HG03045 (cell line): ENCODE measurements around the gene SOAT1.
"Not testable (repeated sequence)": the region's sequence is repeated elsewhere in the genome, so short reads cannot be mapped to it uniquely, and the experiment has no call there.

Source experiments
- ATAC-seq: cut with Tn5 transposase; IDR thresholded peaks from one replicate; pipeline ENCODE4 v1.9.1; 2021; ENCODE audit warnings: mild to moderate bottlenecking, moderate library complexity; ENCODE audit not compliant: unreplicated experiment

SOAT1 gene

DNA sequence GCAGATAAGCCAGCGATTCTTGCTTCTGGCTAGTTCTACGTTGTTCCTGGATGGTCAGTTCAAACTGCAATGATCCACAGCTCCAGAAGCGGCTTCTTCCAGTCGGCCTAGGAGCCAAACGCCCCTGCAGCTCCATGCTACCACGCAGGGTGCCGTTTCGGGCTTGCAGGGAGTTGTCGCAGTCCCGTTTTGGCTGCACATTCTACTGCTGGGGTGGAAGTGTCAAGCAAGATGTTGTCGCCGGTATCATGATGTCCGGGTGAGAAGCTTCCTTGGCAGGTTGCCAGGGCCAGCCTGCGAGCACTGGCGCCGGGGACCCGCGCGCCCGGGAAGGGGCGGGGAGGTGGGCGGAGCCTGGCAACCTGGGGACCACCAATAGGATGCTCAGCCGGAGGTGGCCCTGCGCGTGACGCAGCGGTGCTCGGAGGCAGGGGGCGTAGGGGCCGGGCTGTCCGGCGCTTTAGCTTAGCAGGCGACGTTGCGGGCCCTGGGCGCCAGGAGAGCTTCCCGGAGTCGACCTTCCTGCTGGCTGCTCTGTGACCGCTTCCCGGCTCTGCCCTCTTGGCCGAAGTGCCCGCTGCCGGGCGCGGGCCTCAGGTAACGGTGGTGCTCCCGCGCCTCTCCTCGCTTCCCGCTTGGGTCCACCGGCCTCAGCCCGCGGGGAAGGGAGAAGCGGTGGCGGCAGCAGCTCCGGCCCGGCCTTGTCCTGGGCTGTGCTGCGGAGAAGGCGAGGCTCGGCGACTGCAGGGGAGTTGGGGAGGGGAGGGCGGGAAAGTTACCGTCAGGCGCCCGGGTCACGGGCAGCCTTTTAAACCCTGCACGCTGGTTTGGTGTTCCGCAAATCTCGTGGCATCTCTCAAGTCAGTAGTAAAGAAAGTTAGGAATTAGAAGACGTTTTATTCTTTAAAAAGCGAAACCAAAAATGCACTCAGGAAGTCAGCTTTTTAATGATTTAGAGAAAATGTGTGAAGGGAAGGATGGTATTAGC, at the start of gene SOAT1:
Gene SOAT1, plus strand, starts transcription at position 458 of the 988 bp plus-strand sequence. CDS start 8,888 bp downstream, outside the sequence.
- peak; percentile 97 for ATAC-seq

DNA sequence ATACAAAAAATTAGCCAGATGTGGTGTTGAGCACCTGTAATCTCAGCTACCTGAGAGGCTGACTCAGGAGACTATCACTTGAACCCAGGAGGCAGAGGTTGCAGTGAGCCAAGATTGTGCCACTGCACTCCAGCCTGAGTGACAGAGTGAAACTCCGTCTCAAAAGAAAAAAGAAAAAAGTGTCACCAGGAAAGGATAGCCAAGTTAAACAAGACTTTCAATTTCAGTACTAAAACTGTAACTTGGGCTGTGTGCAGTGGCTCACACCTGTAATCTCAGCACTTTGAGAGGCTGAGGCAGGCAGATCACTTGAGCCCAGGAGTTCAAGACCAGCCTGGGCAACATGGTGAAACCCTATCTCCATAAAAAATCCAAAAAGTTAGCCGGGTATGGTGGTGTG, 48.2 kb upstream of the SOAT1 start:
- not testable (repeated sequence) for ATAC-seq

DNA sequence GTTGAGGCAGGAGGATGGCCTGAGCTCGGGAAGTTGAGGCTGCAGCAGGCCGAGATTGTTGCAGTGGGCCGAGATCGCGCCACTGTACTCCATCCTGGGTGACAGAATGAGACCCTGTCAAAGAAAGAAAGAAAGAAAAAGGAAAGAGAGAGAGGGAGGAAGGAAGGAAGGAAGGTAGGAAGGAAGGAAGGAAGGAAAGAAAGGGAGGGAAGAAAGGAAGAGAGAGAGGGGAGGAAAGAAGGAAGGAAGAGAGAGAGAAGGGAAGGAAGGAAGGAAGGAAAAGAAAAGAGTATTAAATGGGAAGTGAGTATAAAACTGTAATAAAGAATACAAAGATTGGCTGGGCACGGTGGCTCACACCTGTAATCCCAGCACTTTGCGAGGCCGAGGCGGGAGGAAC, 45.7 kb upstream of the SOAT1 start:
- no peak for ATAC-seq

DNA sequence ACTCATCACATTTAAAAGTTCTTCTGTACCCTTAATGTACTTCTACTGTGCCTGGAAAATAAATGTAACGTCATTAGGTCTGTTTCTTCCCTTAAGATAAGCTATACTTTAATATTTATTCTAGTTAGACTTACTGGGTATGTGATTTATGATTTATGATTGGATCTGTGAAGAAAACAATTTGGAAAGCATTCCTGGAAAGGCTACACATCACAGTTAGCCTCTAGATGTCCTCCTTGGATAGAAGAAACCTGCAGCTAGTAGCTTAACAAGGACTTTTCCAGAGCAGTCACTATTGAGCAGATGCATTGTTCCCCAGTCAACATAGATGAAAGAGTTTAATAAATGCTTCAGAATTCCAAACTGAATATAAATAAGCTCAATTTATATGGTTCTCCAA, 41.9 kb upstream of the SOAT1 start:
- ATAC-seq = no peak

DNA sequence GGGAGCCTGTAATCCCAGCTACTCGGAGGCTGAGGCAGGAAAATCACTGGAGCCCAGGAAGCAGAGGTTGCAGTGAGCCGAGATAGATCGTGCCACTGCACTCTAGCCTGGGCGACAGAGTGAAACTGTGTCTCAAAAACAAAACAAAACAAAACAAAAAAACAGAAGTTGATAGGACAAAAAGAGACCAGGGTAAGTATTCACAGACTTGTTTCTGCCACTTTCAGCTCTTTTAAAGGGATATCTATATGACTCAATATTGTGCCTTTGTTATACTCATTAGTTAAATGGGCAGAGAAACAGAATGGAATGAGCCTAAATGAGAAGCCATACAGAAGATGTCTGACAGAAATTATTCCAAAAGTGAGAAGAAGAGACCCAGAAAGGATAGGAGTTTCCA, 41.0 kb upstream of the SOAT1 start:
- no peak for ATAC-seq

DNA sequence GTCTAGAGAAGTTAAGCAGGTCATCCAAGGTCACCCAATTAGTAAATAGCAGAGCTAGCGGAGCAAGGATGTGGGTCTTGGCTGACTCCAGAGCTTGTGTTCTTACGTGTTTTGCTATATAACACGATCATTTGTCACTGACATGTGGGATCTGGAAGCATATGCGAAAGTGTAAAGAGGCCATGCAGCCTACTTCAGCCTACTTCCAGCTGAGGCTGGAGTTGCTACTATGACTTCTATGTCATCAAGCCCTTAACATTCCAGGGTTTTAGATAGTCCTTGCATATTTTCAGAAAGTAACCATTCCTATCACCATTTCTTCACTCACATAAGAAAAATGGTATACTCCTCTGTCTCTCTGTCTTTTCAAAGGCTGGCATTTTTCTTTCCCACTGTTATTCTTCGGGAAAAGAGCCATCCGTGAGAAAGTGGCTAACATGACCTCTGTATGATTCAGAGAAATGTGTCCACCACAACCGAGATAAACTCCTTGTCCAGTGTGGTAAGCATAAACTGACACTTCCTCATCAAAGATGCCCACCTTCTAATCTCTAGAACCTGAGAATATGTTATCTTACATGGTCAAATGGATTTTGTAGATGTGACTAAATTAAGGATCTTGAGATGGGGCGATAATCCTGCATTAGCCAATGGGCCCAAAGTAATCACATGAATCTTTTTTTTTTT, 40.2 kb upstream of the SOAT1 start:
- ATAC-seq = no peak

DNA sequence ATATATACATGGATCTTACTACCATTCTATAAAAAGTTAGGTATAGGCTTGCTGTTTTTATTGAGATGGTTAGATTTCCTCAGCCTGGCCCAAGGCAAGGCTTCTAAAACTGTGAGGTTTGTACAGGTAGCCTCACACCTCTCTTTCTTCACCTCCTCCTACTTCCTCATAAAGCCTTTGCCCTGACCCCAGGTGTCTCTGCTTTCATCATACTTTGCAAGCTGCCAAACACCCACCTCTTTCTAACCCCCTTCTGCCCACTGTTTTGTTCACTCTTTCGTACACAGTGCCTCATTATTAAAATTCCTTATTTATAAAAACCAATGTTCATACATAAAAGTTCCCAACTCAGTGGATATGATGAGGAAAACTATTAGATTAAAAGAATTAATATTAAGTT, 31.4 kb upstream of the SOAT1 start:
- ATAC-seq = no peak

DNA sequence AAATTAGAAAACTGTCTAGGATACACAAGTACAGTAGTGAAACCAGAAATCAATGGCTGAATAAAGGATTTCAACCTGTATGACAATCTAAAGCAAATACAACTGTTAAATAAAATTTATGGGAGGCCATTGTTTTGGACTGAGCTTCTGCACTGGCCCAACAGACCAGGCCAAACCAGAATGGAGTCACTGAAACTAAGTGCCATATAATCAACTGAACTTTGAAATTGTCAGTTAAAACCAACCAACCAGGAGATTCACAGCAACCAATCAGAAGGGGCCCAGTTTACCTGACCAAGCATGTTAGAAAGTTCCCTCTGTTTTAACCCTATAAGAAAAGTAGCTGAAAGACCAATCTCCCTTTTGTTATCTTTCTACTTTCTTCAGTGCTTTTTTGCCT, 30.5 kb upstream of the SOAT1 start:
- no peak for ATAC-seq

DNA sequence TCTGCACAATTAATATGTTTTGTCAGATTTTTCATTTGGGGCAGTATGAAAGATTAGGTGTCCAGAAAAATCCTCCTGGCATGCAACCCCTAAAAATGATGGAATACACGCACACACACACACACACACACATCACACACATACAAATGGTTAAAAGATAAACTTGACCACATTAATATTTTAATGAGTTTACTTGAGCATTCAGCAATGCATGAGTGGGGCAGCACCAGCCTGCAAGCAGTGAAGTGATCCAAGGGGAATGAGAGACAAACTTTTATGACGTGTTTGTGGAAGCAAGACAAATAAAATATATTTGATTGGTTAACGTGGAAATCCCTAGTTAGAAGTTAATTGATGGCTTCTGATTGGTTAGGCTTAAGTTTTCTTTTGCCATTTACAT, 29.1 kb upstream of the SOAT1 start:
- ATAC-seq = no peak

DNA sequence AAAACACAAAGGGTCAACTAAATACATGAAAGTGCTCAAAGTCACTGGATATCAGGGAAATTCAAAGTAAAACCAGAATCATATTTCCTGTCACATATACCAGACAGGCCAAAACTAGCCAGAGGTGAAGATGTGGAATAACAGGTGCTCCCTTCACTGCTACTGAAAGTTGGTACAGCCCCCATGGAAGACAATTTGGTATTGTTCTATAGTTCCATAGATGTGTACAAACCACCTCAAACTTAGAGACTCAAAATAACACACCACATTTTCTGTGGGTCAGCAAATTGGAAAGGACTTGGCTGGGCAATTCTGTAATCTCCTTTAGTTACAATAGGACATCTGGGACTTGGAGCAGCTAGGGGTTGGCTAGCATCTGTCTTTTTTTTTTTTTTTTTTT, 24.5 kb upstream of the SOAT1 start:
- no peak for ATAC-seq

DNA sequence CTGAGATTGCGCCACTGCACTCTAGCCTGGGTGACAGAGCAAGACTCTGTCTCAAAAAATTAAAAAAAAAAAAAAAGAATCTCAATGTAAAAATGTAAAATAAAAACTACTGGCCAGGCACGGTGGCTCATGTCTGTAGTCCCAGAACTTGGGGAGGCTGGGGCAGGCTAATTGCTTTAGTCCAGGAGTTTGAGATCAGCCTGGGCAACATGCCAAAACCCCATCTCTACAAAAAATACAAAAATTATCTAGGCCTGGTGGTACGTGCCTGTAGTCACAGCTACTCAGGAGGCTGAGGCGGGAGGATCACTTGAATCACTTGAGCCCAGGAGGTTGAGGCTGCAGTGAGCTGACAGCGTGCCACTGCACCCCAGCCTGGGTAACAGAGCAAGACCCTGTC, 19.2 kb upstream of the SOAT1 start:
- ATAC-seq = not testable (repeated sequence)

DNA sequence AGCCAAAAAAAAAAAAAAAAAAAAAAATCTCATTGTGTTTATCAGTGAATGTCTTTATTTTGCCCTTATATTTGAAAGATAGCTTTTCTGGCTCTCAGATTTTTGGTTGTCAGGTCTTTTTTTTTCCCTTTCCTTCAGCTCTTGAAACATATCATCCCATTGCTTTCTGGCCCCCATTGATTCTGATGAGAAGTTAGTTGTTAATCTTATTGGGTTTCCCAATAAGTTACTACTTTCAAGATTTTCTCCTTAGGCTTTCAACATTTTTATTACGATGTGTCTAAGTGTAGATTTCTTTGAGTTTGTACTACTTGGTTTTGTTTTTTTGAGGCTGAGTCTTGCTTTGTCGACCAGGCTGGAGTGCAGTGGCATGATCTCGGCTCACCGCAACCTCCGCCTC, 14.7 kb upstream of the SOAT1 start:
- no peak for ATAC-seq

DNA sequence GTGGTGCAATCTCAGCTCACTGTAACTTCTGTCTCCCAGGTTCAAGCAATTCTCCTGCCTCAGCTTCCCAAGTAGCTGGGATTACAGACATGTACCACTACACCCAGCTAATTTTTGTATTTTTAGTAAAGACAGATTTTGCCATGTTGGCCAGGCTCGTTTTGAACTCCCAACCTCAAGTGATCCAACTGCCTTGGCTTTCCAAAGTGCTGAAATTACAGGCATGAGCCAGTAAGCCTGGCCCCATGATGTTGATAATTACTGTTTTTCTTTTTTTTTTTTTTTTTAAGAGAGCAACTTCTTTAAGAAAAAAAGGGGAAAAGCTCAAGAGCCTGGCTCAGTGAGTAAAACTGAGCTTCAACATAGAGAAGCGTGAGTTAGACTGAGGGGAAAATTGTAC, 9.6 kb upstream of the SOAT1 start:
- no peak for ATAC-seq

DNA sequence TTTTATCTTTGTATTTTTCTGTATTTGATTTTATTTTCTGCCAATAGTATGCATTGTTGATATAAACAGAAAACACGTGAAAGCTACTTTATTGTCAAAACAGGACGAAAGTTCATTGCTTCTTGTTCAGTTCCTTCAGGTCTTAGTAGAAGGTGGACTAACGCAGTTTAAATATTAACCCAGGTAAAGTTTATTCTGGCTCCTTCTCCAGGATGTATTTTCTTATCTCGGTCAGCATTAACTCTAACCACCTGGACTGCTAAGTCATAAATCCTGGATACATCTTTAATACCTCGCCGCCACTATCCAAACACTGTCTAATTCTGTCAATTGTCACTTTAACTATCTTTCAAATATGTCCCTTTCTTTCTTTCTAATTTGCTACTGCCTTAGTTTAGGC, 5.7 kb upstream of the SOAT1 start:
- ATAC-seq = no peak

DNA sequence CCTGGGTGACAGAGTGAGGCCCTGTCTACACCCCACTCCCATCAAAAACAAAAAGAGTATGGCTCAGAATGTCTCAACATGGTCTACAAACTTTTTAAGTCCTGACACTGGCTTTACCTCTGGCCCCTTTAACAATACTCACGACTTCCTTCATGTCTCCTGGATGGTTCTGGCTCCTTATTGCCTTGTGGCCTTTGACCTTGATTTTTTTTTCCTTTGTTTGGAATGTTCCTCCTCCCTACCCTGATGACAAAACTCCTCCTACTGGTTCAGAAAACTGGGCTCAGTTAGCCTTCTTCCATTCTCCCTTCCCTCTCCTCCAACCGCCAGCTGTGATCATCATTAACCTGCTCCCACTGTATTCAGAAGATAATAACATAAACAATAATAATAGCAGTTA, 4.6 kb upstream of the SOAT1 start:
- no peak for ATAC-seq

DNA sequence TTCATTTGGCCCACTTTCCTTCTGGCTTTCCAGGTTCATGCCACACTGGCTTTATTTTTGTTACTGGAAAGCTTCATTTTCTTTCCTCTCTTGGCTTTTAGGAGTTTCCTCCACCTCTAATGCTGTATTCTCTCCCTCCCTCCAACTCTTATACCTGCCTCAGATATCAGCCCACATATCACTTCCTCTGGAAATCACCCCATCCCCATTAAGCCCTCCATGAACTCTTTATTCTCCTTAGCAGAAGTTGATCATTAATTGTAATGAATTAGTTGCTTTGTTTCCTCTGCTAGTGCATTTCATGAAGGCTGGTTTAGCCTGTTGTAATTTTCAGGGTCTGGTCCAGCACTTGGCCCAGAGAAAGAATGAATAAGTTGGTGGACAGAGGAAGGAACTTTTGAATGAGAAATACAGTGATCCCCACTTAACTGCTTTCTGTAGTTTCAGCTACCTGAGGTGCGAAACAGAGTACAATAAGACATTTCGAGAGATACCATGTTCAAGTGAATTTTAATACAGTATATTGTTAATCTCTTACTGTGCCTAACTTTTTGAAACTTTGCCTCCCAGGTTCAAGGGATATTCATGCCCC, 1.7 kb downstream of the SOAT1 start:
- ATAC-seq = no peak

DNA sequence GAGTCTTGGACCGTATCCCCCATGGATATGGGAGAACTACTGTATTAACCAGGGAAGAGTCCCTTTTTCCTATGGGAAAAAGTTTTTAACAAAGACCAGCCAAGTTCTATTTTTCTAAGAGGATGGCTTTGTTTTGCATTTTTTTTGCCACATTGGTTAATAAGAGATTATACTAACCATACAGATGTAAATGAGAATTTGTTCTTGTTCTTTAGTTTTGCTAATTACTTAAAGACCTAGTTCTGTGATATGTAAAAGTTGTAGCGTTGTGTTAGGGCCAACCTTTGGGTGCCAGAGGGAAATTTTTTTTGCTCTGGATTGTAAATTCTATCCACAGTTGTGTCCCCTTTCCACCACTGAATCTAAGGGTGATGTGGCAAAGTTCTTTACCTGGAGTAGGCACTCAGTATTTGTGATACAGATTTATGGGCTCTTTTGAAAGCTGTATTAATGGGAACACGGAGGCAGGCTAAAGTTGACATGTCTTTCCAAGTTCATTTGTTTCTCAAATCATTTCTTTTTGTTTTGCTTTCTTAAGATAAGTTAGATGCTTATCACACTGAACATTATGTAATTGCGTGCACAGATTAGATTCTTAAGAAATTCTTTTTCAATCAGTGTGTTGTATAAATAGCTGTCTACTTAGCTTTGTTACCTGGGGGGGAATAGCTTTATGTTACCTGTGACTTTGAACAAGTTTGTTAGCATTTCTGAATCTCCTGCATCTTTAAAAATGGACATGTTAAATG, 2.9 kb downstream of the SOAT1 start:
- no peak for ATAC-seq

DNA sequence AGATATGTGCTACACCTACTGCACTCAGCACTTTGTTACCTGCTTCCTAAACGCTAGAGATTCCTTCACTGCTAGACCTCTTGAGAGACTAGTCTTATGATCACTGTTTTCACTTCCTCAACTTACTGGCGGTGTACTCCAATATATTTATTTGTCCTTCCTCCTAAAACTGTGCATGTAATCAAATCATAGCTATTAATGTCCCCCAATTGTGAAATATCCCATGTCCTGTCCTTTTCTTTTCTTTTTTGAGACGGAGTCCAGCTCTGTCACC, 3.4 kb downstream of the SOAT1 start:
- ATAC-seq = no peak

DNA sequence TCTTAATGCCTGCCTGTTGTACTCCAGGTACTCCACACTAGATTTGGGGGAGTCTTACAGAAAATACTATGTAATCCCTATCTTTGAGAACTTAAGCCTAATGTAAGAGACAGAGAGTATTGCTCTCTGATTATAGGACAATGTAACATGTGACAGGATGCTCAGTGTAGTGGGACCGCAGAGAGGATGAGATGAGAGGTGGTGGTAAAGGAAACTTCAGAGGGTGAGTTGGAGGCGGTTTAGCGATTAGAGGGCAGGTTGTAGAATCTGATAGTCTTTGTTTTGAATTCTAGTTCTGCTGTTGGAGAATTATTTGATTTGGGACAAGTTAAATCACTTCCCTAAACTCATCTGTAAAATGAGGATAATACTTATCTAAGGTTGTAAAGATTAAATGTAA, 5.4 kb downstream of the SOAT1 start:
- peak; percentile 71 for ATAC-seq

DNA sequence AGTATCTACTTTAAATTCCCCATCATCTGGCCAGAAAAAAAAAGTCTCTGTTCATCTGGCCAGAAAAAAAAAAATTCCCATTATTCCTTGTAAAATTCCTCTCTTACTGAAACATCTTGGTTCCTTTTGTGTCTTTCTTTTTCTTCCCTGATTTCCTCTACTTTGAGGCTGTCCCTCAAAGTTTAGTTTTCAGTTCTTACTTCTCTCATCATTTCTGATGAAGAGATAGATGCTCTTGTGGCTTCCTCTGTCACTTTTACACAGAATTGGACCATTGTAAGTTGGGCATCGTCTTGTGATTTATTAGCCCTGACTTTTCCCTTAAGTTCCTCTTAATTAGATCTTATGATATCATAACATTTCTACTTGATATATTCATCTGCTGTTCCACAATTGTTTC, 6.5 kb downstream of the SOAT1 start:
- no peak for ATAC-seq

DNA sequence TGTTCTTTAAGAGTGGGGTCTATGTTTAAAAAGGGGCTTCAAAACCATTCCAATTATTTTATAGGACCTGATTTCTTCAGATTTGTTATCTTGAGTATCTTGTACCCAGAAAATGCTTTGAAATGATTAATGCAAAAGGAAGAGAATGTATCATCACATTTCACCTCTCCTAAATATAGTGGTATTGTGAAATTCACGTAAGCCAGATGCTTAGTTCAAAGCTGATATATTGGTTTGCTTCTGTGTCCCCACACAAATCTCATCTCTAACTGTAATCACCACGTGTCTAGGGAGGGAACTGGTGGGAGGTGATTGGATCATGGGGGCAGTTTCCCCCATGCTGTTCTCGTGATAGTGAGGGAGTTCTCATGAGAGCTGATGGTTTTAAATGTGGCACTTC, 8.5 kb downstream of the SOAT1 start:
- ATAC-seq = no peak
